ENCODE data around the gene CYB5D1.

Gene CYB5D1

GRCh38 chr17:7833795-7834541 lies 23.8 kb upstream of the CYB5D1 start, which contains the start of gene KDM6B:
Gene KDM6B, plus strand, starts transcription at chr17:7834217. Its CDS starts 11,338 bp downstream, at chr17:7845555.
- DNase-seq (ENCODE audit: low read depth), result peak; percentile 80

- DNase-seq (ENCODE audit: low read depth), result peak; percentile 32
These were observed 23.3 kb upstream of the CYB5D1 start for GRCh38 chr17:7834542-7834956.

GRCh38 chr17:7834957-7835813 lies 22.6 kb upstream of the CYB5D1 start:
- DNase-seq (ENCODE audit: low read depth), result peak; percentile 85

- no peak for DNase-seq (ENCODE audit: low read depth)
These were observed 21.8 kb upstream of the CYB5D1 start for GRCh38 chr17:7835814-7836595.

- DNase-seq (ENCODE audit: low read depth), result peak; percentile 58
These were observed 21.0 kb upstream of the CYB5D1 start for GRCh38 chr17:7836596-7837407.

GRCh38 chr17:7837408-7838088 lies 20.3 kb upstream of the CYB5D1 start:
- DNase-seq (ENCODE audit: low read depth), result no peak

- DNase-seq (ENCODE audit: low read depth), result no peak
These were observed 19.4 kb upstream of the CYB5D1 start for GRCh38 chr17:7838090-7839075.

- no peak for DNase-seq (ENCODE audit: low read depth)
These were observed 18.5 kb upstream of the CYB5D1 start for GRCh38 chr17:7839190-7839875.

GRCh38 chr17:7839876-7840261 lies 17.9 kb upstream of the CYB5D1 start:
- no peak for DNase-seq (ENCODE audit: low read depth)

GRCh38 chr17:7840441-7840840 lies 17.4 kb upstream of the CYB5D1 start:
- DNase-seq (ENCODE audit: low read depth), result no peak

- DNase-seq (ENCODE audit: low read depth), result no peak
These were observed 16.9 kb upstream of the CYB5D1 start for GRCh38 chr17:7840875-7841274.

- DNase-seq (ENCODE audit: low read depth), result peak; percentile 92
These were observed 16.3 kb upstream of the CYB5D1 start for GRCh38 chr17:7841396-7841914.

GRCh38 chr17:7841915-7842379 lies 15.9 kb upstream of the CYB5D1 start:
- DNase-seq (ENCODE audit: low read depth), result peak; percentile 81

GRCh38 chr17:7842380-7843256 lies 15.2 kb upstream of the CYB5D1 start:
- DNase-seq (ENCODE audit: low read depth), result peak; percentile 92

GRCh38 chr17:7843257-7843535 lies 14.6 kb upstream of the CYB5D1 start:
- no peak for DNase-seq (ENCODE audit: low read depth)

GRCh38 chr17:7843536-7844291 lies 14.1 kb upstream of the CYB5D1 start:
- DNase-seq (ENCODE audit: low read depth), result peak; percentile 85
